GM23338 (cell line): Measurements from ENCODE around the gene VIL1. TPM values are rescaled to one million over a fixed set of nuclear protein-coding genes. Genes with fewer than 3 reads are reported as not detected.
A peak's percentile ranks its signal among the peaks of the same experiment; 100 is the strongest.

Source experiments
- ATAC-seq: fragments of 200-7000 bp; cut with Tn5 transposase; 3 replicates; pipeline ENCODE4 v1.9.1; 2020
- DNase-seq: peaks from one replicate; pipeline ENCODE4 v3.0.0-alpha.2; 2015; ENCODE audit warnings: low spot score
- H2AFZ ChIP-seq: fragments of 200-600 bp; sonication (generic); 2 replicates; pipeline ENCODE4 v1.8.0; 2016; ENCODE audit warnings: antibody characterized with exemption, mild to moderate bottlenecking, moderate library complexity
- H3F3A ChIP-seq: fragments of 200-600 bp; sonication (generic); replicated peaks from 2 replicates; pipeline ENCODE4 v1.8.0; 2017; ENCODE audit warnings: antibody characterized with exemption, mixed run types, low read depth
- H3K27ac ChIP-seq: fragments of 200-600 bp; sonication (generic); 2 replicates; pipeline ENCODE4 v1.6.1; 2016; ENCODE audit warnings: low read depth
- H3K27me3 ChIP-seq: fragments of 200-600 bp; sonication (generic); 2 replicates; pipeline ENCODE4 v1.8.0; 2016; ENCODE audit warnings: mild to moderate bottlenecking, mixed run types, moderate library complexity; ENCODE audit not compliant: insufficient read depth
- H3K36me3 ChIP-seq: fragments of 200-600 bp; sonication (generic); 2 replicates; pipeline ENCODE4 v1.8.0; 2016; ENCODE audit warnings: mild to moderate bottlenecking; ENCODE audit not compliant: insufficient read depth
- H3K4me1 ChIP-seq: fragments of 200-600 bp; sonication (generic); 2 replicates; pipeline ENCODE4 v1.8.0; 2016; ENCODE audit warnings: mild to moderate bottlenecking, moderate library complexity; ENCODE audit not compliant: insufficient read depth
- H3K4me2 ChIP-seq: fragments of 200-600 bp; sonication (generic); 2 replicates; pipeline ENCODE4 v1.7.1; 2017; ENCODE audit warnings: mixed run types
- H3K4me3 ChIP-seq: fragments of 200-600 bp; sonication (generic); 2 replicates; pipeline ENCODE4 v1.6.1; 2016; ENCODE audit warnings: mixed run types
- H3K79me2 ChIP-seq: fragments of 200-600 bp; sonication (generic); replicated peaks from 2 replicates; pipeline ENCODE4 v1.8.0; 2017; ENCODE audit warnings: mild to moderate bottlenecking; ENCODE audit not compliant: insufficient read depth
- H3K9me2 ChIP-seq: fragments of 200-600 bp; sonication (generic); 2 replicates; pipeline ENCODE4 v1.8.0; 2017; ENCODE audit not compliant: insufficient read depth
- H4K20me1 ChIP-seq: fragments of 200-600 bp; sonication (generic); replicated peaks from 2 replicates; pipeline ENCODE4 v1.8.0; 2017; ENCODE audit warnings: mild to moderate bottlenecking; ENCODE audit not compliant: insufficient read depth
- H3K27ac Mint-ChIP-seq: 2 replicates; pipeline ENCODE4 v1.8.0; 2020; ENCODE audit warnings: inconsistent platforms, mild to moderate bottlenecking, moderate library complexity, mixed read lengths
- H3K27me3 Mint-ChIP-seq: 3 replicates; pipeline ENCODE4 v1.8.0; 2022; ENCODE audit warnings: low read depth, mild to moderate bottlenecking, moderate library complexity, mixed read lengths, inconsistent platforms; ENCODE audit not compliant: insufficient read depth, poor library complexity
- H3K36me3 Mint-ChIP-seq: 3 replicates; pipeline ENCODE4 v1.8.0; 2021; ENCODE audit warnings: low read depth, mild to moderate bottlenecking, inconsistent platforms, moderate library complexity, mixed read lengths
- H3K4me1 Mint-ChIP-seq: 3 replicates; pipeline ENCODE4 v1.8.0; 2020; ENCODE audit warnings: mild to moderate bottlenecking, inconsistent platforms, mixed read lengths
- H3K4me3 Mint-ChIP-seq: 3 replicates; pipeline ENCODE4 v1.8.0; 2021; ENCODE audit warnings: moderate library complexity, mild to moderate bottlenecking, inconsistent platforms, mixed read lengths
- H3K9me3 Mint-ChIP-seq: 3 replicates; pipeline ENCODE4 v1.8.0; 2020; ENCODE audit warnings: moderate library complexity, mild to moderate bottlenecking, inconsistent platforms, mixed read lengths
- CTCF ChIP-seq, 2 experiments: fragments of 200-600 bp in 1 of 2; sonication (generic) in 1 of 2; conservative IDR thresholded peaks; 2 replicates each; pipeline versions ENCODE4 v1.5.1 to v1.6.1; 2016 to 2017; ENCODE audit warnings: antibody characterized with exemption in 2 of 2, low read depth in 2 of 2, mild to moderate bottlenecking in 2 of 2, moderate library complexity in 1 of 2
- EZH2 ChIP-seq: fragments of 200-600 bp; sonication (generic); IDR thresholded peaks from one replicate; pipeline ENCODE4 v1.8.0; 2017; ENCODE audit warnings: antibody characterized with exemption, mild to moderate bottlenecking, low read depth; ENCODE audit not compliant: unreplicated experiment
- JUNB ChIP-seq: IDR thresholded peaks from one replicate; pipeline ENCODE4 v1.6.1; 2016; ENCODE audit warnings: antibody characterized with exemption; ENCODE audit not compliant: unreplicated experiment
- POLR2AphosphoS5 ChIP-seq: IDR thresholded peaks from 2 replicates; pipeline ENCODE4 v1.6.1; 2016; ENCODE audit warnings: antibody characterized with exemption, low read depth
- ZNF114 ChIP-seq: fragments of 250-450 bp; sonication (Bioruptor Pico); IDR thresholded peaks from 2 replicates; pipeline ENCODE4 v1.5.0; 2020; ENCODE audit warnings: mild to moderate bottlenecking, moderate library complexity
- polyA plus RNA-seq: library from polyadenylated mRNA; unstranded; fragments of >200 nt; fragmentation: Nextera tagmentation; extraction: Ambion mirVana; gene quantifications from 2 replicates; pipeline ENCODE4 v1.2.1, GENCODE V29; 2016
- total RNA-seq: library from RNA; depleted of rRNA; stranded (reverse); fragments of >200 nt; shearing (Covaris generic); gene quantifications from 2 replicates; pipeline ENCODE4 v1.2.3, GENCODE V29; 2014
- TF ChIP-seq, protein P1 (sequence below): fragments of 250-450 bp; sonication (Bioruptor Pico); IDR thresholded peaks from 2 replicates; pipeline ENCODE4 v1.5.0; 2020; ENCODE audit warnings: mild to moderate bottlenecking, moderate library complexity

VIL1 gene
- total and polyA plus RNA-seq, 2 experiments from 2014 or later: 3.5 to 5.9 TPM

GRCh38 chr2:218399391-218400166 is 19.3 kb upstream of the VIL1 start, which contains the start of gene CTDSP1:
CTDSP1 (plus strand) TSS chr2:218399868; CDS start chr2:218400091, 223 bp downstream.
- no peaks in the 10 kb centered on the region for H4K20me1 ChIP-seq
- no peaks in the 10 kb centered on the region for H3K79me2 ChIP-seq
- peaks cover 27% of the 10 kb centered on the region for H3K4me1 Mint-ChIP-seq
- H2AFZ ChIP-seq: 0 out of 2 replicates have a peak within 1 kb of the TSS, but pooled peaks have one; percentile 56
- H3K27ac ChIP-seq: no peak within 1 kb of the TSS
- H3K27me3 ChIP-seq: peaks cover 38% of the 10 kb centered on the region
- H3K27me3 Mint-ChIP-seq: peaks cover 46% of the 10 kb centered on the region
- H3K4me2 ChIP-seq: peak within 1 kb of the TSS; percentile 82
- peak; percentile 9 for ATAC-seq
- peak within 1 kb of the TSS; percentile 84 for H3K4me3 ChIP-seq
- H3K27ac Mint-ChIP-seq: no peak within 1 kb of the TSS
- H3F3A ChIP-seq: peaks cover 3% of the 10 kb centered on the region; the same call in 1 of the 2 replicates
- peaks cover 11% of the 10 kb centered on the region for H3K36me3 Mint-ChIP-seq
- TF ChIP-seq JUNB: peak; percentile 83
- 0 out of 4 replicates have a peak, but pooled peaks of 1 of the 2 experiments have one; percentile 2 for TF ChIP-seq CTCF (conservative IDR thresholded peaks at IDR 0.05; ENCODE audit: low read depth in 2 of 2)
- no peak for TF ChIP-seq ZNF114 (CRISPR knock-in tag)
- TF ChIP-seq EZH2: peak; percentile 61
- DNase-seq: peak; percentile 98
- H3K4me3 Mint-ChIP-seq: peak within 1 kb of the TSS; percentile 88
- no peaks in the 10 kb centered on the region for H3K36me3 ChIP-seq
- H3K4me1 ChIP-seq: peaks cover 20% of the 10 kb centered on the region
- H3K9me3 Mint-ChIP-seq: no peaks in the 10 kb centered on the region
- H3K9me2 ChIP-seq: no peaks in the 10 kb centered on the region

DNA sequence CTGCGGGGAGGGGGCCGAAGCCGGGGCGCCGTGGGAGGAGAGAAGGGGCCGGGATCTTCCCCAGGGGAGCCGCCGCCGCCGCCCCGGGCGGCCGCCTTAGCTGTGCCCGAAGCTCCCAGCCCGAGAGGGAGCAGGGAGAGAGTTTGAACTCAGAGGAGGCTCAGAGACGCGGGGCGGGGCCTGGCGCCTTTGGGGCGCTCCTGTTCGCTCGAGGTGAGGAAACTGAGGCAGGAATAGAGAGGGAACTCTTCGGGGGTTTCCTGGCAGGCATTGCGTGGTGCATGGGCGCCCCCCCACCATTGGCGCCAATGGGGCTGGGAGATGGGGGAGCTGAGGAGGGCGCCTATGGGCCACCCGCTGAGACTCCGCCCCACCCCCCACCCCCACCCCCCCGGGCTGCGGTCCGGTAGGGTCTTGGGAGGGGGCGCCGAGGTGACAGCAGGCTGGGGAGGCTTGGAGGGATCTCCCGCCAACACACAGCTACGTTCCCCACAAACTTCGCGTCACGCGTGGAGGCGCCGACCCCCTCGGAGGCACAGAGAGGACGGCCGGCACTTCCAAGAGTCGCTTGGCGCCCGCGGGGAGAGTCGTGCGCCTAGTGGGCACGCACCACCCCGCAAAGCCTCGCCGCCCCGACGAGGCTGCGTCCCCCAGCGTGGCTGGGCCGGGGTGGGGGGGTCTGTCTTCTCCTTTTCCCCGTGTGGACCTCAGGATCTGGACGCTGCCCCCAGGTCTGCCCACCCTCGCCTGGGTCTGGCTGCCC is 18.6 kb upstream of the VIL1 start:
- no peaks in the 10 kb centered on the region for H3K79me2 ChIP-seq
- peaks cover 36% of the 10 kb centered on the region for H3K27me3 ChIP-seq
- H4K20me1 ChIP-seq: no peaks in the 10 kb centered on the region
- Mint-ChIP-seq H3K4me3 (peak overlapping the region; percentile 88), H3K36me3 (peaks cover 12% of the 10 kb centered on the region), H3K4me1 (peaks cover 31% of the 10 kb centered on the region), H3K27me3 (peaks cover 42% of the 10 kb centered on the region), H3K9me3 (no peaks in the 10 kb centered on the region), H3K27ac (no peak overlapping the region)
- H3F3A ChIP-seq: peaks cover 5% of the 10 kb centered on the region
- no peaks in the 10 kb centered on the region for H3K9me2 ChIP-seq
- H3K4me1 ChIP-seq: peaks cover 22% of the 10 kb centered on the region
- TF ChIP-seq, protein P1, sequence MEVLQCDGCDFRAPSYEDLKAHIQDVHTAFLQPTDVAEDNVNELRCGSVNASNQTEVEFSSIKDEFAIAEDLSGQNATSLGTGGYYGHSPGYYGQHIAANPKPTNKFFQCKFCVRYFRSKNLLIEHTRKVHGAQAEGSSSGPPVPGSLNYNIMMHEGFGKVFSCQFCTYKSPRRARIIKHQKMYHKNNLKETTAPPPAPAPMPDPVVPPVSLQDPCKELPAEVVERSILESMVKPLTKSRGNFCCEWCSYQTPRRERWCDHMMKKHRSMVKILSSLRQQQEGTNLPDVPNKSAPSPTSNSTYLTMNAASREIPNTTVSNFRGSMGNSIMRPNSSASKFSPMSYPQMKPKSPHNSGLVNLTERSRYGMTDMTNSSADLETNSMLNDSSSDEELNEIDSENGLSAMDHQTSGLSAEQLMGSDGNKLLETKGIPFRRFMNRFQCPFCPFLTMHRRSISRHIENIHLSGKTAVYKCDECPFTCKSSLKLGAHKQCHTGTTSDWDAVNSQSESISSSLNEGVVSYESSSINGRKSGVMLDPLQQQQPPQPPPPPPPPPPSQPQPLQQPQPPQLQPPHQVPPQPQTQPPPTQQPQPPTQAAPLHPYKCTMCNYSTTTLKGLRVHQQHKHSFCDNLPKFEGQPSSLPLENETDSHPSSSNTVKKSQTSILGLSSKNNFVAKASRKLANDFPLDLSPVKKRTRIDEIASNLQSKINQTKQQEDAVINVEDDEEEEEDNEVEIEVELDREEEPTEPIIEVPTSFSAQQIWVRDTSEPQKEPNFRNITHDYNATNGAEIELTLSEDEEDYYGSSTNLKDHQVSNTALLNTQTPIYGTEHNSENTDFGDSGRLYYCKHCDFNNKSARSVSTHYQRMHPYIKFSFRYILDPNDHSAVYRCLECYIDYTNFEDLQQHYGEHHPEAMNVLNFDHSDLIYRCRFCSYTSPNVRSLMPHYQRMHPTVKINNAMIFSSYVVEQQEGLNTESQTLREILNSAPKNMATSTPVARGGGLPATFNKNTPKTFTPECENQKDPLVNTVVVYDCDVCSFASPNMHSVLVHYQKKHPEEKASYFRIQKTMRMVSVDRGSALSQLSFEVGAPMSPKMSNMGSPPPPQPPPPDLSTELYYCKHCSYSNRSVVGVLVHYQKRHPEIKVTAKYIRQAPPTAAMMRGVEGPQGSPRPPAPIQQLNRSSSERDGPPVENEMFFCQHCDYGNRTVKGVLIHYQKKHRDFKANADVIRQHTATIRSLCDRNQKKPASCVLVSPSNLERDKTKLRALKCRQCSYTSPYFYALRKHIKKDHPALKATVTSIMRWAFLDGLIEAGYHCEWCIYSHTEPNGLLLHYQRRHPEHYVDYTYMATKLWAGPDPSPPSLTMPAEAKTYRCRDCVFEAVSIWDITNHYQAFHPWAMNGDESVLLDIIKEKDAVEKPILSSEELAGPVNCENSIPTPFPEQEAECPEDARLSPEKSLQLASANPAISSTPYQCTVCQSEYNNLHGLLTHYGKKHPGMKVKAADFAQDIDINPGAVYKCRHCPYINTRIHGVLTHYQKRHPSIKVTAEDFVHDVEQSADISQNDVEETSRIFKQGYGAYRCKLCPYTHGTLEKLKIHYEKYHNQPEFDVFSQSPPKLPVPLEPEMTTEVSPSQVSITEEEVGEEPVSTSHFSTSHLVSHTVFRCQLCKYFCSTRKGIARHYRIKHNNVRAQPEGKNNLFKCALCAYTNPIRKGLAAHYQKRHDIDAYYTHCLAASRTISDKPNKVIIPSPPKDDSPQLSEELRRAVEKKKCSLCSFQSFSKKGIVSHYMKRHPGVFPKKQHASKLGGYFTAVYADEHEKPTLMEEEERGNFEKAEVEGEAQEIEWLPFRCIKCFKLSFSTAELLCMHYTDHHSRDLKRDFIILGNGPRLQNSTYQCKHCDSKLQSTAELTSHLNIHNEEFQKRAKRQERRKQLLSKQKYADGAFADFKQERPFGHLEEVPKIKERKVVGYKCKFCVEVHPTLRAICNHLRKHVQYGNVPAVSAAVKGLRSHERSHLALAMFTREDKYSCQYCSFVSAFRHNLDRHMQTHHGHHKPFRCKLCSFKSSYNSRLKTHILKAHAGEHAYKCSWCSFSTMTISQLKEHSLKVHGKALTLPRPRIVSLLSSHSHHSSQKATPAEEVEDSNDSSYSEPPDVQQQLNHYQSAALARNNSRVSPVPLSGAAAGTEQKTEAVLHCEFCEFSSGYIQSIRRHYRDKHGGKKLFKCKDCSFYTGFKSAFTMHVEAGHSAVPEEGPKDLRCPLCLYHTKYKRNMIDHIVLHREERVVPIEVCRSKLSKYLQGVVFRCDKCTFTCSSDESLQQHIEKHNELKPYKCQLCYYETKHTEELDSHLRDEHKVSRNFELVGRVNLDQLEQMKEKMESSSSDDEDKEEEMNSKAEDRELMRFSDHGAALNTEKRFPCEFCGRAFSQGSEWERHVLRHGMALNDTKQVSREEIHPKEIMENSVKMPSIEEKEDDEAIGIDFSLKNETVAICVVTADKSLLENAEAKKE (CRISPR knock-in tag): no peak
- TF ChIP-seq POLR2AphosphoS5: 0 out of 2 replicates have a peak, but pooled peaks have one; percentile 28
- peak overlapping the region; percentile 82 for H3K4me2 ChIP-seq
- H3K4me3 ChIP-seq: peak overlapping the region; percentile 84
- ATAC-seq: peak; percentile 5
- H3K27ac ChIP-seq: no peak overlapping the region
- no peaks in the 10 kb centered on the region for H3K36me3 ChIP-seq
- 0 out of 2 replicates have a peak overlapping the region, but pooled peaks have one; percentile 56 for H2AFZ ChIP-seq
- DNase-seq: peak; percentile 64
